Choroid plexus epithelial cell (primary cell): Measurements from ENCODE around the gene SLX4.
"Not testable (repeated sequence)": the region's sequence is repeated elsewhere in the genome, so short reads cannot be mapped to it uniquely, and the experiment has no call there.

Experiments
- DNase-seq: peaks from one replicate; pipeline ENCODE4 v3.0.0-alpha.2; 2010; ENCODE audit warnings: low read depth
- H3K4me3 ChIP-seq: 2 replicates; pipeline ENCODE4 v1.5.1; 2011; ENCODE audit warnings: low read depth, mild to moderate bottlenecking, control low read depth, low read length, moderate library complexity
- CTCF ChIP-seq: conservative IDR thresholded peaks from 2 replicates; pipeline ENCODE4 v1.5.1; 2011; ENCODE audit warnings: low read depth, mild to moderate bottlenecking, control low read depth, inconsistent platforms, low read length, moderate library complexity

Gene SLX4

GRCh38 chr16:3618769-3619141, 7.3 kb upstream of the SLX4 start:
- no peak for TF ChIP-seq CTCF
- no peak for DNase-seq
- no peak overlapping the region for H3K4me3 ChIP-seq

DNA sequence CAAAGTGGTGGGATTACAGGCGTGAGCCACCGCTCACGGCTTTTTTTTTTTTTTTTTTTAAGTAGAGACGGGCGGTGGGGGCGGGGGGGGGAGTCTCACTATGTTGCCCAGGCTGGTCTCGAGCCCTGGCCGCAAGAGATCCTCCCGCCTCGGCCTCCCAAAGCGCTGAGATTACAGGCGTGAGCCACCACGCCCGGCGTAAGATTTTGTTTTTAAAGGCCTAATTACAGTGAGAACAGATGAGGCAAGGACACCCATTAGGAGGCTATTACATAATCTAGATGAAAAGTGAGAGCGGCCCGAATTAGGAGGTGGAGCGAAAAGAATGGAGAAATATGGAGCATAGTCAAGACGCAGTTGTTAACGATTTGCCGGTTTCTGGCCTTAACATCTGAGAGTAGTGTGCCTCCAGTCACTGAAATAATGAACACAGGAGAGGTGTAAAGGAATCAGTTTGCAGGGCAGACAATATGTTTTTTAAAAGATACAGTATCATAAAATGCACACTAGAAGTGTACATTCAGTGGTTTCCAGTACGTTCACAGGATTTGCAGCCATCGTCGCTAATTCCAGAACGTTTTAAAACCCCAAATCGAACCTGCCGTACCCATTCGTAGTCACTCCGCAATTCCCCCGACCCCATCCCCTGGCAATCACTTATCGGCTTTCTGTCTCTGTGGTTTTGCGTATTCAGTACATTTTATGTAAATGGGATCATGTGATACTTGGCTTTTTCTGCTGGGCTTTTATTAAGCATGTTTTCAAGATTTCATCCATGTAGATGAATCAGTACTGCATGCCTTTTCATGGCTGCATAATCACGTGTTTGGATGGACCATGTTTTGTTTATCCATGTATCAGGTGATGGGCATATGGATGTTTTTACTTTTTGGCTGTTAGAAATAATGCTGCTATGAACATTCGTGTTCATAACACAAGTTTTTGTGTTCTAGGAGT, 1.4 kb upstream of the SLX4 start:
- no peak for DNase-seq
- peak overlapping the region; percentile 91 for H3K4me3 ChIP-seq
- no peak for TF ChIP-seq CTCF

- H3K4me3 ChIP-seq: peak overlapping the region; percentile 91
- no peak for TF ChIP-seq CTCF
- DNase-seq: peak; percentile 19
These were observed 684 bp downstream of the SLX4 start for GRCh38 chr16:3610698-3611145.

DNA sequence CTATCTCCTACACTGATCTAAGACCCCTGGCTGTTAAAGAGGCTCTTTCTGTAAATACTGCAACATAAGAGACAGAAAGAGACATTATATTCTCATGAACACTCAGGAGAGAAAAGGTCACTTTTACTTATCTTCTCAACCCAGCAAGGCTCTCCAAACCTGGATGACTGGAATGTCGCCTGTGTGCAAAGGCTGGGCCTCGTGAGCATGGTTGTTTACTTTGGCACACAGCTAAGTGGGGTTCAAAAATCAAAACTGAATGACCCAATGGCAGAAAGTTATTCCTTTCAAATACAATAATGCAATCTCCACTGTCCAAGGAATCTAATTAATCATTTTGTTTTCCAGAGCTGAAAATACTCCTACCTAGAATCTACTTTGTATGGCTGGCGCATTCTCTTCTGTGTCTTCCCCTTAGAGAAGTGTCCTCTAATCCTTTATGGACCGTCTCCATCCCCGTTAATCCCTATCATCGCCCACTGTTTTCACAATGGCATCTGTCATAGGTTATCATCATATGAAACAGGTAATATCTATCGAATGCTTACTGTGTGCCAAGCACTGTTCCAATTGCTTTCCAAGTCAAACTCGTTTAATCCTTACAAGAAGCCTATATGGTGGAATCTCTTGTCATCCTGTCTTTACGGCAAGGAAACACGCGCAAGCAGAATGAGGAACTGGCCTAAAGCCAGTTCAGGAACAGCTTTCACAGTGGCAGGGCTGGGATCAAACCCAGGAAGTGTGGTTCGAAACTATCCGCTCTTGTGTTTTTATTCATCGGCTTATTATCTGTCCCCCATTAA, 1.3 kb downstream of the SLX4 start:
- no peak overlapping the region for H3K4me3 ChIP-seq
- no peak for TF ChIP-seq CTCF
- DNase-seq: no peak

DNA sequence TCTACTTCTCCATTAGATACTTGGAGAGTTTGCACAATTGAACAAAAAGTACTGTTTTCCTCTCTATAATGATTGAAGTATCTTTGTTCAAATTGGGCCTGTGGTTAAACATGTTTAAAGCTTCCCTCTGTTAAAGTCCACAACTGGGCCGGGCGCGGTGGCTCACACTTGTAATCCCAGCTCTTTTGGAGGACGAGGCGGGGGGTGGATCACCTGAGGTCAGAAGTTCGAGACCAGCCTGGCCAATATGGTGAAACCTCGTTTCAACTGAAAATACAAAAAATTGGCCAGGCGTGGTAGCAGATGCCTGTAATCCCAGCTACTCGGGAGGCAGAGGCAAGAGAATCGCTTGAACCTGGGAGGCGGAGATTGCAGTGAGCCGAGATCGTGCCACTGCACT, 2.4 kb downstream of the SLX4 start:
- not testable (repeated sequence) for H3K4me3 ChIP-seq, DNase-seq

DNA sequence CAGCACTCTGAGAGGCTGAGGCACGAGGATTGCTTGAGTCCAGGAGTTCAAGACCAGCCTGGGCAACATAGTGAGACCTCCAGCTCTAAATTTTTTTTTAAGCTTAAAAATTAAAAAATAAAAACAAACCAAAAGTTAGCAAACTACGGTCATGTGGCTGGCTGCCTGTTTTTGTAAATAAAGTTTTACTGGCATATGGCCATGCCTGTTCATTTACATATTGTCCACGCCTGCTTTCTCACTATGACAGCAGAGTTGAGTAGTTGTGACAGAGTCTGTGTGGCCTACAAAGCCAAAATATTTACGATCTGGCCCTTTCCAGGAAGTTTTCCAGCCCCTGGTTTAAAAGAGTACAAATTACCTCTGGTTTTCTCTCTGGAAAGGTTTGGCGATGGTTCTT, 3.3 kb downstream of the SLX4 start:
- no peak for TF ChIP-seq CTCF
- H3K4me3 ChIP-seq: no peak overlapping the region
- no peak for DNase-seq

GRCh38 chr16:3607634-3608033, 3.8 kb downstream of the SLX4 start:
- no peak for TF ChIP-seq CTCF
- no peak for DNase-seq
- H3K4me3 ChIP-seq: no peak overlapping the region
